CD4-positive, alpha-beta T cell (primary cell): ENCODE data around the gene MRPL47. TPM values are rescaled to one million over a fixed set of nuclear protein-coding genes. Genes with fewer than 3 reads are reported as not detected.
A peak's percentile ranks its signal among the peaks of the same experiment; 100 is the strongest.

Experiments
- ATAC-seq: fragments of 200-7000 bp; cut with Tn5 transposase; one replicate; pipeline ENCODE4 v1.10.0; 2022; ENCODE audit warnings: mild to moderate bottlenecking; ENCODE audit not compliant: poor library complexity
- CTCF ChIA-PET: fragments of 350-600 bp; sonication (Branson Sonifier 250); formaldehyde crosslinking; loops from one replicate; lab custom pipeline; 2021; ENCODE audit warnings: antibody characterized with exemption, inconsistent platforms; lab: Charles Lee
- POLR2A ChIA-PET: fragments of 350-600 bp; sonication (Branson Sonifier 250); formaldehyde crosslinking; loops from one replicate; lab custom pipeline; 2021; ENCODE audit warnings: antibody characterized with exemption, inconsistent platforms; lab: Charles Lee
- DNase-seq, 14 experiments: peaks; one replicate each; pipeline ENCODE4 v3.0.0-alpha.2; 2013 to 2020; ENCODE audit warnings: mixed read lengths in 2 of 14
- H3K27ac ChIP-seq, 2 donors: one replicate each; pipeline versions ENCODE4 v1.5.1 to v1.7.0; 2013; ENCODE audit warnings: low read length in 2 of 2, low read depth in 1 of 2, mild to moderate bottlenecking in 1 of 2
- H3K27me3 ChIP-seq, 2 experiments: 1 replicate in 1 of 2; 2 replicates in 1 of 2; pipeline versions ENCODE4 v1.6.1 to v1.7.0; 2013; ENCODE audit warnings: low read length in 2 of 2, control low read depth in 1 of 2, mild to moderate bottlenecking in 1 of 2, moderate library complexity in 1 of 2; ENCODE audit not compliant: insufficient read depth in 2 of 2, control insufficient read depth in 1 of 2
- H3K36me3 ChIP-seq: one replicate; pipeline ENCODE4 v1.6.1; 2013; ENCODE audit warnings: low read length, control low read depth; ENCODE audit not compliant: insufficient read depth
- H3K4me1 ChIP-seq: one replicate; pipeline ENCODE4 v1.6.1; 2013; ENCODE audit warnings: low read length, control low read depth; ENCODE audit not compliant: insufficient read depth
- H3K4me3 ChIP-seq: one replicate; pipeline ENCODE4 v1.5.1; 2013; ENCODE audit warnings: mild to moderate bottlenecking, low read length, moderate library complexity
- H3K9me3 ChIP-seq, 2 experiments: 1 replicate in 1 of 2; 2 replicates in 1 of 2; pipeline versions ENCODE4 v1.6.1 to v1.7.0; 2013; ENCODE audit warnings: low read length in 2 of 2, mild to moderate bottlenecking in 2 of 2, control low read depth in 1 of 2, moderate library complexity in 1 of 2; ENCODE audit not compliant: control insufficient read depth in 1 of 2, insufficient read depth in 1 of 2
- H3K27ac Mint-ChIP-seq: one replicate; pipeline ENCODE4 v1.8.0; 2020; ENCODE audit warnings: mixed read lengths
- H3K27me3 Mint-ChIP-seq: one replicate; pipeline ENCODE4 v1.8.0; 2021; ENCODE audit warnings: mixed read lengths
- H3K36me3 Mint-ChIP-seq: one replicate; pipeline ENCODE4 v1.8.0; 2021; ENCODE audit warnings: low read depth, mixed read lengths
- H3K4me1 Mint-ChIP-seq: one replicate; pipeline ENCODE4 v1.8.0; 2021; ENCODE audit warnings: low read depth, mixed read lengths
- H3K4me3 Mint-ChIP-seq: one replicate; pipeline ENCODE4 v1.8.0; 2020; ENCODE audit warnings: mild to moderate bottlenecking, mixed read lengths
- H3K9me3 Mint-ChIP-seq: one replicate; pipeline ENCODE4 v1.8.0; 2020; ENCODE audit warnings: mixed read lengths
- intact Hi-C, 2 experiments: fragments of 100-400 bp; cut with DNase I in 1 of 2; cut with micrococcal nuclease in 1 of 2; formaldehyde crosslinking; loops; one replicate each; pipeline versions ENCODE4 v1.15.1 to v1.9.0; 2023 to 2025; cut with DNase I, micrococcal nuclease
- total RNA-seq, 174 experiments: library from RNA in 2 of 174; stranded (reverse) in 2 of 174; gene quantifications; one replicate each; pipeline ENCODE4 v1.2.3 and lab custom pipeline; 2021 to 2026
- TF ChIP-seq, protein P1 (sequence below): fragments of 200-600 bp; IDR thresholded peaks from one replicate; pipeline ENCODE4 v1.8.0; 2022; ENCODE audit warnings: antibody characterized with exemption, mild to moderate bottlenecking

MRPL47 gene
- total RNA-seq, 2 experiments from 2014 or later, result 24.8 to 28.6 TPM

DNA sequence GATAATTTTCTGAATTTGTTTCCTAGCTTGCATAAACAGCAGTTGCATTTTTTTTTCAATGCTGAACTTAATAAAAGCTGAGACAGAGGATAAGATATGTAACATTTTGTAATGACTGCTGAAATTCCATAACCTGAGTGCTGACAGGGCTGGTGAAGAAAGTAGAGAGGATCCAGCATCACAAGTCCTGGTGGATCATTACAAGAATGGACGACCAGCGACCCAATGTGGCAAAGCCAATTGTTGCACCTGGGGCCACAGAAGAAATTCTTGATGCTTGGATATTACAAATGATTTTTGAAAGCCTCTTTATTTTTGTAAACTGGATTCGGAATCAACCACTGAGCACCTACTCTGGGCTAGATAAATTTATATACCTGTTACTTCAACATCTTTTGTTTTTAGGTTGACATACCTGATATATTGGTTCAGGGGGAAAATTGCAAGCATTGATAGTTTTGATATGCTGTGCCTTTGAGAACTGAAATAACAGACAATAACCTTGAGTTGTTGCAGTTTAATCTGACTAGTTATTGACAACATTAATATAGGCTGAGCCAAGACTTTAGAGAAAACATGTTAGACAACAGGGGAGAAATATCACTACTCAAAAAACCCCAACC is 45.6 kb downstream of the MRPL47 start:
- Histone ChIP-seq H3K4me1 (peaks cover 11% of the 10 kb centered on the region), H3K36me3 (no peaks in the 10 kb centered on the region), H3K27me3 (no peaks in the 10 kb centered on the region), H3K27ac (no peak overlapping the region), H3K4me3 (no peak overlapping the region), H3K9me3 (no peaks in the 10 kb centered on the region)
- ATAC-seq (no peak), DNase-seq (peak in 13 of 14 experiments; percentile 6 to 66 (median 19))
- intact Hi-C loops, result loop anchor here in 1 of 2 experiments (10.0 kb wide), 1 partner anchor 454 kb away; no protein-coding TSS in a partner anchor
- H3K9me3 Mint-ChIP-seq, result no peaks in the 10 kb centered on the region
- CTCF ChIA-PET, result interaction anchor here (1.2 kb wide), 1 partner anchor 10 kb away, joined by 3 read pairs; no protein-coding TSS in a partner anchor
- TF ChIP-seq, protein P1, sequence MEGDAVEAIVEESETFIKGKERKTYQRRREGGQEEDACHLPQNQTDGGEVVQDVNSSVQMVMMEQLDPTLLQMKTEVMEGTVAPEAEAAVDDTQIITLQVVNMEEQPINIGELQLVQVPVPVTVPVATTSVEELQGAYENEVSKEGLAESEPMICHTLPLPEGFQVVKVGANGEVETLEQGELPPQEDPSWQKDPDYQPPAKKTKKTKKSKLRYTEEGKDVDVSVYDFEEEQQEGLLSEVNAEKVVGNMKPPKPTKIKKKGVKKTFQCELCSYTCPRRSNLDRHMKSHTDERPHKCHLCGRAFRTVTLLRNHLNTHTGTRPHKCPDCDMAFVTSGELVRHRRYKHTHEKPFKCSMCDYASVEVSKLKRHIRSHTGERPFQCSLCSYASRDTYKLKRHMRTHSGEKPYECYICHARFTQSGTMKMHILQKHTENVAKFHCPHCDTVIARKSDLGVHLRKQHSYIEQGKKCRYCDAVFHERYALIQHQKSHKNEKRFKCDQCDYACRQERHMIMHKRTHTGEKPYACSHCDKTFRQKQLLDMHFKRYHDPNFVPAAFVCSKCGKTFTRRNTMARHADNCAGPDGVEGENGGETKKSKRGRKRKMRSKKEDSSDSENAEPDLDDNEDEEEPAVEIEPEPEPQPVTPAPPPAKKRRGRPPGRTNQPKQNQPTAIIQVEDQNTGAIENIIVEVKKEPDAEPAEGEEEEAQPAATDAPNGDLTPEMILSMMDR, result peak; percentile 45
- H3K36me3 Mint-ChIP-seq, result peaks cover 12% of the 10 kb centered on the region
- POLR2A ChIA-PET, result interaction anchor here (0.6 kb wide), 1 partner anchor 107 kb away, joined by 4 read pairs; the partner anchor contains the start of gene GNB4
- peak overlapping the region; percentile 39 for H3K4me3 Mint-ChIP-seq
- peaks cover 5% of the 10 kb centered on the region for H3K27me3 Mint-ChIP-seq
- no peak overlapping the region for H3K27ac Mint-ChIP-seq
- peaks cover 12% of the 10 kb centered on the region for H3K4me1 Mint-ChIP-seq

DNA sequence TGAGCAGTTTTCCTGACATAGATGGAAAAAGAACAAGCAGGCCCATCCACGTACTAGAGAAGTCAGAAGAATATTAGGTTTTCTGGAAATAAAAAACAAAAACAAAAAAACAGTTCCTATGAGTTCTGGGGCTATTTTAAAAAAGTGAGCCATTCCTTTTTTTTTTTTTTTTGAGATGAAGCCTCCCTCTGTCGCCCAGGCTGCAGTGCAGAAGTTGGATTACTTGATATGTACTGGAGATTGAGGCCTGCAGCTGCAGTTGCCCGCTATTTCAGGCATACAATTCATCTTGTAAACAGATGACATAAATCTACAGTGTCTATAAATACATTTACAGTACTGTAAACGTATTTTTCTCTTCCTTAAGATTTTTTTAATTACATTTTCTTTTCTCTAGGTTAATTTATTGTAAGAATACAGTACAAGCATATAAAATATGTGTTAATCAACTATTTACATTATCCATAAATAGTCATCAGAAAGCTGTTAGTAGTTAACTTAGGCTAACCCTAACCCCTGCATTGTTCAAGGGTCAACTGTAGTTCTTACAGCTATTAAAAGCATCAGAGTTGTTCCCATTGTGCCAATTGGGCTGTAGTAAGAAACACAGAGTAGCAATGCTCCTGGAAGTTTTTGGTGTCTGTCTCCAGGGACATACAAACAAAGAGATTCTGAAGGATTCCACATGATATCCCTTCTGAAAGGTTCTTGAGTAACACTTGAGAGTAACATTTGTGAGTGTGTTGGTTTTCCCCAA is 52.9 kb downstream of the MRPL47 start:
- Histone ChIP-seq H3K9me3 (no peaks in the 10 kb centered on the region), H3K27me3 (no peaks in the 10 kb centered on the region), H3K27ac (no peak overlapping the region), H3K4me3 (no peak overlapping the region), H3K36me3 (no peaks in the 10 kb centered on the region), H3K4me1 (no peaks in the 10 kb centered on the region)
- ATAC-seq (no peak), DNase-seq (no peak)
- no peaks in the 10 kb centered on the region for H3K9me3 Mint-ChIP-seq
- CTCF ChIA-PET, result interaction anchor here (0.6 kb wide), 1 partner anchor 10 kb away, joined by 3 read pairs; no protein-coding TSS in a partner anchor
- H3K27ac Mint-ChIP-seq, result no peak overlapping the region
- no peaks in the 10 kb centered on the region for H3K36me3 Mint-ChIP-seq
- intact Hi-C loops, result loop anchor here in 1 of 2 experiments (10.0 kb wide), 1 partner anchor 447 kb away; no protein-coding TSS in a partner anchor
- TF ChIP-seq, protein P1, result no peak
- no peak overlapping the region for H3K4me3 Mint-ChIP-seq
- H3K27me3 Mint-ChIP-seq, result no peaks in the 10 kb centered on the region
- H3K4me1 Mint-ChIP-seq, result no peaks in the 10 kb centered on the region
- POLR2A ChIA-PET, result interaction anchor here (0.7 kb wide), 1 partner anchor 235 kb away, joined by 3 read pairs; no protein-coding TSS in a partner anchor

DNA sequence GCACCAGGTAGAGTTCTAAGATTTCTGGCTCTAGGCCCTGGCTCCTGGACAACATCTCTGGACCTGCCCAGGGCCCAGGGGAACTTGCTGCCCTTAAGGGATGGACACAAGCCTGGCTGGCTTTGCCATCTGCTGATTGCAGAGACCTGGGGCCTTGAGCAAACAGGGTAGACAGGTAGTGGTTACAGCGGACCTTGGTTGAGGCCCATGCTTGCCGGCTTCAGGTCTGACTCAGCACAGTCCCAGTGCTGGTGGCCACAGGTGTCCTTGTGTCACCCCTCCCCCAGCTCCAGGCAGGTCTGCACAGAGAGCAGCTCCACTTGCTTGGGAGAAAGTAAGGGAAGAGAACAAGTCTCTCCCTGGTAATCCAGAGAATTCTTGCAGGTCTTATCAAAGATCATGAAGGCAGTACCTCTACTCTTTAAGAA is 57.6 kb downstream of the MRPL47 start:
- Histone ChIP-seq H3K27ac (no peak overlapping the region), H3K9me3 (no peaks in the 10 kb centered on the region), H3K36me3 (no peaks in the 10 kb centered on the region), H3K27me3 (no peaks in the 10 kb centered on the region), H3K4me3 (no peak overlapping the region), H3K4me1 (no peaks in the 10 kb centered on the region)
- H3K4me3 Mint-ChIP-seq, result no peak overlapping the region
- ATAC-seq, result no peak
- H3K27ac Mint-ChIP-seq, result no peak overlapping the region
- ChIA-PET CTCF (no interaction called here), POLR2A (no interaction called here)
- no peaks in the 10 kb centered on the region for H3K9me3 Mint-ChIP-seq
- DNase-seq, result no peak
- H3K27me3 Mint-ChIP-seq, result no peaks in the 10 kb centered on the region
- intact Hi-C loops, result no loop called here
- no peaks in the 10 kb centered on the region for H3K4me1 Mint-ChIP-seq
- TF ChIP-seq, protein P1, result no peak
- no peaks in the 10 kb centered on the region for H3K36me3 Mint-ChIP-seq
